ENCODE data around the gene ANTXR2. TPM values are rescaled to one million over a fixed set of nuclear protein-coding genes. Genes with fewer than 3 reads are reported as not detected.
"Not testable (repeated sequence)": the region's sequence is repeated elsewhere in the genome, so short reads cannot be mapped to it uniquely, and the experiment has no call there.

ANTXR2 gene
- total RNA-seq, 2 experiments from 2014 or later, result 15.0 to 18.0 TPM

DNA sequence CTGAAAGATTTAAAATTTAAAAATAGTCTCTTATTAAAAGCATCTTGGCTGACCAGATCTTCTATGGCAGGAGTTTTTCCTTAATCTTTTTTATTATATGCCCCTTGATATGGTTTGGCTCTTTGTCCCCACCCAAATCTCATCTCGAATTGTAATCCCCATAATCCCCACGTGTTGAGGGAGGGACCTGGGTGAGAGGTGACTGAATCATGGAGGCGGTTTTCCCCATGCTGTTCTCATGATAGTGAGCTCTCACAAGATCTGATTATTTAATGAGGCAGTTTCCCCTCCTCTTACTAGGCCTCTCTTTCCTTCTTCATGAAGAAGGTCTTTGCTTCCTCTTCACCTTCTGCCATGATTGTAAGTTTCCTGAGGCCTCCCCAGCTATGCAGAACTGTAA, 74.0 kb downstream of the ANTXR2 start:
- H3K4me3 Mint-ChIP-seq; CTCF ChIA-PET; H3K27ac Mint-ChIP-seq; POLR2A ChIA-PET; H3K27me3 Mint-ChIP-seq (ENCODE audit: low read depth); H3K4me1 Mint-ChIP-seq (ENCODE audit: low read depth); DNase-seq; ATAC-seq: not testable (repeated sequence)
- peaks cover 12% of the 10 kb centered on the region for H3K36me3 Mint-ChIP-seq (ENCODE audit: low read depth)
- H3K9me3 Mint-ChIP-seq (ENCODE audit: insufficient read depth), result peaks cover 16% of the 10 kb centered on the region

DNA sequence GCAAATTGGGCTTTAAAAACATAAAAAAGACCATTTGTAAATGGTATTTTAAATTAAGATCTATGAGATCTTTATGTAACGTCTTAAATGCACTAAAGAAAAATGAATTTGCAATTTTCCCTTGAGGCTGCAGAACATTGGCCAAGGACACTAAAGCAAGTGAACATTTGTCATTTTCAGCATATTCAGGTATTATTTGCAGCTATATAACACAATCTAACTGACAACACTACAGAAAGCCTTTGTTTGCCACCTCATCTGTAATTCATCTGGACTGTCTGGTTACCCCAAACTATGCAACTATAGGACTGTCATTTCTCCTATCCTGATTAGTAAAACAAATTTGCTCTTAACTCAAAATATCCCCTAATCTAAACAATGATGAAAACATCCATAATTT, 74.8 kb downstream of the ANTXR2 start:
- no peak overlapping the region for H3K4me3 Mint-ChIP-seq
- CTCF ChIA-PET, result no interaction called here
- no peaks in the 10 kb centered on the region for H3K27me3 Mint-ChIP-seq (ENCODE audit: low read depth)
- H3K9me3 Mint-ChIP-seq (ENCODE audit: insufficient read depth), result peaks cover 16% of the 10 kb centered on the region
- H3K27ac Mint-ChIP-seq, result no peak overlapping the region
- peaks cover 8% of the 10 kb centered on the region for H3K36me3 Mint-ChIP-seq (ENCODE audit: low read depth)
- H3K4me1 Mint-ChIP-seq (ENCODE audit: low read depth), result peaks cover 4% of the 10 kb centered on the region
- ATAC-seq (no peak), DNase-seq (no peak)
- POLR2A ChIA-PET, result no interaction called here

GRCh38 chr4:79996851-79997250, 76.2 kb downstream of the ANTXR2 start:
- ChIA-PET CTCF (no interaction called here), POLR2A (no interaction called here)
- Mint-ChIP-seq H3K4me1 (ENCODE audit: low read depth) (peaks cover 4% of the 10 kb centered on the region), H3K9me3 (ENCODE audit: insufficient read depth) (peaks cover 16% of the 10 kb centered on the region), H3K27me3 (ENCODE audit: low read depth) (no peaks in the 10 kb centered on the region), H3K27ac (no peak overlapping the region), H3K36me3 (ENCODE audit: low read depth) (peaks cover 3% of the 10 kb centered on the region), H3K4me3 (no peak overlapping the region)
- ATAC-seq, result no peak
- DNase-seq, result no peak

DNA sequence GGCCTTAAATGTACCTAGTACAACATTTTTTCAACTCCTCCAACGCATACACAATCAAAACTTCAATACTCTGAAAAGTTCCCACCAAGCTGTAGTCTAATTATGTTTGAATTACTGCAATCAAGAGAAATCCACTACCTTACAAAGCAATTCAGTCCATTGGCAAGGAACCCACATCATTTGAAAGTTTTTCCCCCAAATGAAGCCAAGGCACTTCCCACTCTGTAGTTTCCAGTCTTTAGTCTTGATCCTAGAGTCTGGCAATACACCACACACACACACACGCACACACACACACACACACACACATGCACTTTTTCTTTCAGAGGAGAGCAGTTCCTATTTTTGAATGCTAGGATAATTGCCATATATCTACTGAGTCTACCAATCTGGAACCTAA, 79.6 kb downstream of the ANTXR2 start:
- H3K36me3 Mint-ChIP-seq (ENCODE audit: low read depth), result peaks cover 10% of the 10 kb centered on the region
- DNase-seq, result no peak
- H3K4me3 Mint-ChIP-seq, result no peak overlapping the region
- H3K9me3 Mint-ChIP-seq (ENCODE audit: insufficient read depth), result peaks cover 7% of the 10 kb centered on the region
- POLR2A ChIA-PET, result no interaction called here
- CTCF ChIA-PET, result no interaction called here
- H3K4me1 Mint-ChIP-seq (ENCODE audit: low read depth), result peaks cover 4% of the 10 kb centered on the region
- H3K27me3 Mint-ChIP-seq (ENCODE audit: low read depth), result no peaks in the 10 kb centered on the region
- no peak overlapping the region for H3K27ac Mint-ChIP-seq
- ATAC-seq, result no peak

GRCh38 chr4:79991601-79992000, 81.4 kb downstream of the ANTXR2 start:
- ATAC-seq, result no peak
- no peak overlapping the region for H3K27ac Mint-ChIP-seq
- ChIA-PET CTCF (no interaction called here), POLR2A (no interaction called here)
- H3K27me3 Mint-ChIP-seq (ENCODE audit: low read depth), result no peaks in the 10 kb centered on the region
- DNase-seq, result no peak
- no peak overlapping the region for H3K4me3 Mint-ChIP-seq
- peaks cover 14% of the 10 kb centered on the region for H3K9me3 Mint-ChIP-seq (ENCODE audit: insufficient read depth)
- H3K4me1 Mint-ChIP-seq (ENCODE audit: low read depth), result no peaks in the 10 kb centered on the region
- H3K36me3 Mint-ChIP-seq (ENCODE audit: low read depth), result peaks cover 10% of the 10 kb centered on the region

GRCh38 chr4:79991100-79991499, 81.9 kb downstream of the ANTXR2 start:
- H3K4me1 Mint-ChIP-seq (ENCODE audit: low read depth); H3K4me3 Mint-ChIP-seq; ATAC-seq; POLR2A ChIA-PET; CTCF ChIA-PET; DNase-seq; H3K27ac Mint-ChIP-seq; H3K27me3 Mint-ChIP-seq (ENCODE audit: low read depth): not testable (repeated sequence)
- H3K9me3 Mint-ChIP-seq (ENCODE audit: insufficient read depth), result peaks cover 14% of the 10 kb centered on the region
- H3K36me3 Mint-ChIP-seq (ENCODE audit: low read depth), result peaks cover 12% of the 10 kb centered on the region

DNA sequence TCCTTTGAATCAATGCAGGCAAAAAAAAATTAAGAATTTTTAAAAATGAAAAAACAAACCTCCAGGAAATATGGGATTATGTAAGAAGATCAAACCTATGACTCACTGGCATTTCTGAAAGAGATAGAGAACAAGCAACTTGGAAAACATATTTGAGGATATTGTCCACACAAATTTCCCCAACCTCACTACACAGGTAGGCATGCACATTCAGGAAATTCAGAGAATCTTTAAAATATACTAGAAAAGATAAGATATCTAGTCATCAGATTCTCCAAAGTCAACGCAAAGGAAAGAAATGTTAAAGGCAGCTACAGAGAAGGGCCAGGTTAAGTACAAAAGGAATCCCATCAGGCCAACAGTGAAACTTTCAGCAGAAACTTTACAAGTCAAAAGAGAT, 85.6 kb downstream of the ANTXR2 start:
- H3K36me3 Mint-ChIP-seq (ENCODE audit: low read depth), result peaks cover 13% of the 10 kb centered on the region
- H3K4me3 Mint-ChIP-seq, result no peak overlapping the region
- H3K27ac Mint-ChIP-seq, result no peak overlapping the region

GRCh38 chr4:79983431-79983830, 89.6 kb downstream of the ANTXR2 start:
- ChIA-PET POLR2A (no interaction called here), CTCF (no interaction called here)
- H3K27me3 Mint-ChIP-seq (ENCODE audit: low read depth), result no peaks in the 10 kb centered on the region
- no peaks in the 10 kb centered on the region for H3K4me1 Mint-ChIP-seq (ENCODE audit: low read depth)
- peaks cover 9% of the 10 kb centered on the region for H3K9me3 Mint-ChIP-seq (ENCODE audit: insufficient read depth)
- peaks cover 14% of the 10 kb centered on the region for H3K36me3 Mint-ChIP-seq (ENCODE audit: low read depth)
- no peak overlapping the region for H3K27ac Mint-ChIP-seq
- no peak overlapping the region for H3K4me3 Mint-ChIP-seq
- DNase-seq (no peak), ATAC-seq (no peak)

More for the DNA sequence above, 85.6 kb downstream of the ANTXR2 start:
- Mint-ChIP-seq H3K9me3 (ENCODE audit: insufficient read depth) (peaks cover 14% of the 10 kb centered on the region), H3K4me1 (ENCODE audit: low read depth) (no peaks in the 10 kb centered on the region), H3K27me3 (ENCODE audit: low read depth) (no peaks in the 10 kb centered on the region)
- ChIA-PET CTCF (interaction anchor here (0.6 kb wide), 1 partner anchor 9 kb away, joined by 4 read pairs; no protein-coding TSS in a partner anchor), POLR2A (no interaction called here)
- ATAC-seq (no peak), DNase-seq (no peak)

DNA sequence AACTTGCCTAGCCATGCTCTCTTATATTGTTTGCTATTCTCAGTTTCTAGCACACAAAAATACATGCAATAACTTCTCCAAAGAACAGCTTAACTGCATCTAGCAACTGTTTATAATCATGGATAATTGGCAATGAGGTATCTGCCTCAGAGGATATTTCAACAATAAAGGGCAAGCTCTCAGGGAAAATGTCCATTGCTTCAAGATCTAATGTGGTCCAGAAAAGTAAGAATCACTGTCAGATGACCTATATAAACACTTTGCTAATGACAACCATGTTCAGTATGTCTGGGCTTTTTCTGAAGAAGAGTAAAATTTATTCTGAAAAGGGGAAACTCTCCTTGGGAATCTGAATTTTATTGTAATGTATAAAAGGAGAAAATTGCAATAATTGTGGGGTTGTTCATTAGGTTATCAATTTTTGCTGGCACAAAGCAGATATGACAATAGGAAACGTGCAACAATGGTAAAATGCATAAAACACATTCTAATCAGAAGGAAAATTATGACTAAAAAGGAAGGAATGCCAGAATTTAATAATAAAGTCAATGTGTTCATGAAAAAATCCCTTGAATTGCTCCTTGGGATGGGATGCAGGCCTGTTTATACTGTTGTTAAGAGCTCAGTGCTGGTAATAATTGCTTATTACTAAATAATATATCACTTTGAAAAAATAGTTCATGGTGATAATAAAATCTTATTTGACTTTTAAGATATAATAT, 90.3 kb downstream of the ANTXR2 start:
- ChIA-PET CTCF (no interaction called here), POLR2A (no interaction called here)
- Mint-ChIP-seq H3K27me3 (ENCODE audit: low read depth) (no peaks in the 10 kb centered on the region), H3K27ac (no peak overlapping the region), H3K4me3 (no peak overlapping the region), H3K4me1 (ENCODE audit: low read depth) (no peaks in the 10 kb centered on the region), H3K9me3 (ENCODE audit: insufficient read depth) (peaks cover 8% of the 10 kb centered on the region), H3K36me3 (ENCODE audit: low read depth) (peaks cover 20% of the 10 kb centered on the region)
- ATAC-seq (no peak), DNase-seq (no peak)

GRCh38 chr4:79980448-79980847, 92.6 kb downstream of the ANTXR2 start:
- Mint-ChIP-seq H3K9me3 (ENCODE audit: insufficient read depth) (no peaks in the 10 kb centered on the region), H3K4me1 (ENCODE audit: low read depth) (no peaks in the 10 kb centered on the region), H3K4me3 (no peak overlapping the region), H3K27ac (no peak overlapping the region), H3K36me3 (ENCODE audit: low read depth) (peaks cover 36% of the 10 kb centered on the region), H3K27me3 (ENCODE audit: low read depth) (no peaks in the 10 kb centered on the region)
- ATAC-seq (no peak), DNase-seq (no peak)
- ChIA-PET CTCF (interaction anchor here (0.9 kb wide), 1 partner anchor 37 kb away, joined by 3 read pairs; no protein-coding TSS in a partner anchor), POLR2A (no interaction called here)

GRCh38 chr4:79979785-79980437, 93.1 kb downstream of the ANTXR2 start:
- ATAC-seq (no peak), DNase-seq (no peak)
- Mint-ChIP-seq H3K36me3 (ENCODE audit: low read depth) (peaks cover 35% of the 10 kb centered on the region), H3K27ac (no peak overlapping the region), H3K4me3 (no peak overlapping the region), H3K4me1 (ENCODE audit: low read depth) (no peaks in the 10 kb centered on the region), H3K27me3 (ENCODE audit: low read depth) (no peaks in the 10 kb centered on the region), H3K9me3 (ENCODE audit: insufficient read depth) (no peaks in the 10 kb centered on the region)
- ChIA-PET CTCF (interaction anchor here (0.8 to 0.9 kb wide), 2 partner anchors 38 to 222 kb away, joined by 3 read pairs; no protein-coding TSS in a partner anchor), POLR2A (no interaction called here)

GRCh38 chr4:79977131-79977840, 95.7 kb downstream of the ANTXR2 start:
- no peak overlapping the region for H3K27ac Mint-ChIP-seq
- DNase-seq, result no peak
- CTCF ChIA-PET, result interaction anchor here (0.8 kb wide), 1 partner anchor 10 kb away, joined by 4 read pairs; no protein-coding TSS in a partner anchor
- no peaks in the 10 kb centered on the region for H3K9me3 Mint-ChIP-seq (ENCODE audit: insufficient read depth)
- POLR2A ChIA-PET, result no interaction called here
- H3K4me3 Mint-ChIP-seq, result no peak overlapping the region
- peaks cover 42% of the 10 kb centered on the region for H3K36me3 Mint-ChIP-seq (ENCODE audit: low read depth)
- no peak for ATAC-seq
- H3K4me1 Mint-ChIP-seq (ENCODE audit: low read depth), result no peaks in the 10 kb centered on the region
- no peaks in the 10 kb centered on the region for H3K27me3 Mint-ChIP-seq (ENCODE audit: low read depth)

Measured in activated CD8-positive, alpha-beta T cell treated with anti-CD3 and anti-CD28 coated beads, Interleukin-2, amount 10 ng/mL, durations not matched to agents 7 days and 5 days (primary cell).